ENCODE results near the gene EEF1AKMT2. TPM values are rescaled to one million over a fixed set of nuclear protein-coding genes. Genes with fewer than 3 reads are reported as not detected.

EEF1AKMT2 gene
- total RNA-seq, 1 donor from 2014 or later, result 19.1 TPM

- TF ChIP-seq CTCF (IDR thresholded peaks at IDR 0.05; ENCODE audit: insufficient read depth, low read depth, low read length) (no peak), EZH2 (IDR thresholded peaks at IDR 0.05; ENCODE audit: insufficient read depth, low read length) (no peak)
- Histone ChIP-seq H3K79me2 (ENCODE audit: insufficient read depth, low read length) (peaks cover 21% of the 10 kb centered on the region), H3K4me1 (ENCODE audit: insufficient read depth, low read length) (peaks cover 8% of the 10 kb centered on the region), H3K4me2 (ENCODE audit: low read length) (no peak overlapping the region), H3K9me3 (ENCODE audit: insufficient read depth, low read depth, low read length) (no peaks in the 10 kb centered on the region), H3K36me3 (ENCODE audit: insufficient read depth, low read length) (peaks cover 5% of the 10 kb centered on the region), H3K27me3 (ENCODE audit: insufficient read depth, low read length) (no peaks in the 10 kb centered on the region), H4K20me1 (ENCODE audit: insufficient read depth, low read length) (peaks cover 56% of the 10 kb centered on the region), H2AFZ (ENCODE audit: low read depth, low read length) (no peak overlapping the region), H3K9ac (ENCODE audit: low read length) (no peak overlapping the region), H3K27ac (ENCODE audit: low read depth, low read length) (no peak overlapping the region), H3K4me3 (ENCODE audit: insufficient read depth, low read depth, low read length) (no peak overlapping the region)
- DNase-seq (ENCODE audit: low read depth) (no peak), FAIRE-seq (no peak)
- H3K4me3 Mint-ChIP-seq (ENCODE audit: unreplicated experiment), result no peak overlapping the region
- no peak overlapping the region for H3K27ac Mint-ChIP-seq (ENCODE audit: unreplicated experiment)
- no peaks in the 10 kb centered on the region for H3K9me3 Mint-ChIP-seq (ENCODE audit: unreplicated experiment)
- H3K4me1 Mint-ChIP-seq (ENCODE audit: low read depth, unreplicated experiment), result peaks cover 20% of the 10 kb centered on the region
- peaks cover 4% of the 10 kb centered on the region for H3K27me3 Mint-ChIP-seq (ENCODE audit: low read depth, unreplicated experiment)
- peaks cover 11% of the 10 kb centered on the region for H3K36me3 Mint-ChIP-seq (ENCODE audit: low read depth, unreplicated experiment)
Observed at GRCh38 chr10:124725171-124725631, 66.5 kb downstream of the EEF1AKMT2 start.

- Mint-ChIP-seq H3K4me1 (ENCODE audit: low read depth, unreplicated experiment) (peaks cover 20% of the 10 kb centered on the region), H3K9me3 (ENCODE audit: unreplicated experiment) (no peaks in the 10 kb centered on the region), H3K27me3 (ENCODE audit: low read depth, unreplicated experiment) (no peaks in the 10 kb centered on the region), H3K27ac (ENCODE audit: unreplicated experiment) (peak overlapping the region; percentile 18), H3K36me3 (ENCODE audit: low read depth, unreplicated experiment) (peaks cover 8% of the 10 kb centered on the region), H3K4me3 (ENCODE audit: unreplicated experiment) (no peak overlapping the region)
- FAIRE-seq (no peak), DNase-seq (ENCODE audit: low read depth) (no peak)
- Histone ChIP-seq H3K79me2 (ENCODE audit: insufficient read depth, low read length) (peaks cover 21% of the 10 kb centered on the region), H3K36me3 (ENCODE audit: insufficient read depth, low read length) (peaks cover 5% of the 10 kb centered on the region), H3K27me3 (ENCODE audit: insufficient read depth, low read length) (no peaks in the 10 kb centered on the region), H3K27ac (ENCODE audit: low read depth, low read length) (no peak overlapping the region), H4K20me1 (ENCODE audit: insufficient read depth, low read length) (peaks cover 59% of the 10 kb centered on the region), H3K9me3 (ENCODE audit: insufficient read depth, low read depth, low read length) (no peaks in the 10 kb centered on the region), H2AFZ (ENCODE audit: low read depth, low read length) (no peak overlapping the region), H3K4me3 (ENCODE audit: insufficient read depth, low read depth, low read length) (no peak overlapping the region), H3K4me2 (ENCODE audit: low read length) (no peak overlapping the region), H3K4me1 (ENCODE audit: insufficient read depth, low read length) (peaks cover 11% of the 10 kb centered on the region), H3K9ac (ENCODE audit: low read length) (no peak overlapping the region)
- no peak for TF ChIP-seq EZH2 (IDR thresholded peaks at IDR 0.05; ENCODE audit: insufficient read depth, low read length)
- TF ChIP-seq CTCF (IDR thresholded peaks at IDR 0.05; ENCODE audit: insufficient read depth, low read depth, low read length), result no peak
Observed at GRCh38 chr10:124724279-124725027, 67.2 kb downstream of the EEF1AKMT2 start.

GRCh38 chr10:124723826-124724225, 67.9 kb downstream of the EEF1AKMT2 start:
- Histone ChIP-seq H3K9ac (ENCODE audit: low read length) (no peak overlapping the region), H3K9me3 (ENCODE audit: insufficient read depth, low read depth, low read length) (no peaks in the 10 kb centered on the region), H4K20me1 (ENCODE audit: insufficient read depth, low read length) (peaks cover 62% of the 10 kb centered on the region), H3K4me2 (ENCODE audit: low read length) (no peak overlapping the region), H3K36me3 (ENCODE audit: insufficient read depth, low read length) (peaks cover 5% of the 10 kb centered on the region), H3K4me3 (ENCODE audit: insufficient read depth, low read depth, low read length) (no peak overlapping the region), H2AFZ (ENCODE audit: low read depth, low read length) (no peak overlapping the region), H3K4me1 (ENCODE audit: insufficient read depth, low read length) (peaks cover 16% of the 10 kb centered on the region), H3K27me3 (ENCODE audit: insufficient read depth, low read length) (no peaks in the 10 kb centered on the region), H3K27ac (ENCODE audit: low read depth, low read length) (no peak overlapping the region), H3K79me2 (ENCODE audit: insufficient read depth, low read length) (peaks cover 21% of the 10 kb centered on the region)
- Mint-ChIP-seq H3K36me3 (ENCODE audit: low read depth, unreplicated experiment) (peaks cover 7% of the 10 kb centered on the region), H3K27ac (ENCODE audit: unreplicated experiment) (no peak overlapping the region), H3K27me3 (ENCODE audit: low read depth, unreplicated experiment) (no peaks in the 10 kb centered on the region), H3K4me1 (ENCODE audit: low read depth, unreplicated experiment) (peaks cover 20% of the 10 kb centered on the region), H3K4me3 (ENCODE audit: unreplicated experiment) (no peak overlapping the region), H3K9me3 (ENCODE audit: unreplicated experiment) (no peaks in the 10 kb centered on the region)
- FAIRE-seq (no peak), DNase-seq (ENCODE audit: low read depth) (no peak)
- TF ChIP-seq EZH2 (IDR thresholded peaks at IDR 0.05; ENCODE audit: insufficient read depth, low read length) (no peak), CTCF (IDR thresholded peaks at IDR 0.05; ENCODE audit: insufficient read depth, low read depth, low read length) (no peak)
